HG02678 (cell line): ENCODE results near the gene DDX1.
A peak's percentile ranks its signal among the peaks of the same experiment; 100 is the strongest.

Source experiments
- ATAC-seq: cut with Tn5 transposase; IDR thresholded peaks from one replicate; pipeline ENCODE4 v1.9.1; 2021; ENCODE audit warnings: mild to moderate bottlenecking, moderate library complexity; ENCODE audit not compliant: unreplicated experiment

The DDX1 gene

GRCh38 chr2:15561574-15562344 lies 29.9 kb upstream of the DDX1 start:
- ATAC-seq, result peak; percentile 30

- no peak for ATAC-seq
Observed at GRCh38 chr2:15562354-15563031, 29.2 kb upstream of the DDX1 start.

GRCh38 chr2:15563227-15564100 lies 28.2 kb upstream of the DDX1 start:
- no peak for ATAC-seq

DNA sequence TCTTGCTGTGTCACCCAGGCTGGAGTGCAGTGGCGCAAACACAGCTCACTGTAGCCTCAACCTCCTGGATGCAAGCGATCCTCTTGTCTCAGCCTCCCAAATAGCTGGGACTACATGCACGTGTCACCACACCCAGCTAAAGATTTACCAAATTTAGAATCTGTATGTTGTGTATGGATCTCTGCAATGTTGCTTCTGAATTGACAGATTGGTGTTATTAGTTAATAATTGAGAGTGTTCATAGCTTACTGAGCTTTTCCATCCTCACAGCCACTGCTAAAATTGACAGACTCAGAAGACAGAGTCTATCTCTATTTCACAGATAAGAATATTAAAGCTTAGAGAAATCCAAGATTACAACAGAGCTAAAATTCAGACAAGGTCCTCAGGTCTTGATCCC lies 26.3 kb upstream of the DDX1 start:
- ATAC-seq, result no peak

DNA sequence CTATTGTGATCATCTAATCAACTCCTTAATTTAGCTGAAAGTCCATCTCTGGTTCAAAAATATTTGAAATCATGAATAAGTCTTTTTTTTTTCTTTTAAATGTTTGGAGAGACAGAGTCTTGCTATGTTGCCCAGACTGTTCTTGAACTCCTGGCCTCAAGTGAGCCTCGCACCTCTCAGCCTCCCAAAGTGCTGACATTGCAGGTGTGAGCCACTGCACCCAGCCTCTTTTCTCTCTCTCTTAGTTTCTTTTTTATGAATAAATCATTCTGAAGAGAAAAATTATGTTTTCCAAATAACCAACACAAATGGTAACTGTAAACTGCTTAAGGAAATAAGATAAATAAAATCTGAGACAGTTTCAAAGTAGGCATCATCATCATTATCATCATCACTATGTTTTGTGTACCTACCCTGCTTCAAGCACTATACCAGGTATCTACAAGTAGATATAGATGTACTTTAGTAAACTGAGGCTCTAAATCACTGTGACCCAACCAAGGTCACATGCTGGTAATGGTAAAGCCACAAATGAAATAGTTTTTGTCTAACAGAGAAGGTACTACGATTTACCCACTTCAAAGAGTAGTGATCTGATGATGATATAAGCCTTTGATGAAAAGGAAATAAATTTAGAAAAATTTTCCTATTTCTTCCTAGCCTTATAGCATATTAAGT lies 25.5 kb upstream of the DDX1 start:
- ATAC-seq, result no peak

DNA sequence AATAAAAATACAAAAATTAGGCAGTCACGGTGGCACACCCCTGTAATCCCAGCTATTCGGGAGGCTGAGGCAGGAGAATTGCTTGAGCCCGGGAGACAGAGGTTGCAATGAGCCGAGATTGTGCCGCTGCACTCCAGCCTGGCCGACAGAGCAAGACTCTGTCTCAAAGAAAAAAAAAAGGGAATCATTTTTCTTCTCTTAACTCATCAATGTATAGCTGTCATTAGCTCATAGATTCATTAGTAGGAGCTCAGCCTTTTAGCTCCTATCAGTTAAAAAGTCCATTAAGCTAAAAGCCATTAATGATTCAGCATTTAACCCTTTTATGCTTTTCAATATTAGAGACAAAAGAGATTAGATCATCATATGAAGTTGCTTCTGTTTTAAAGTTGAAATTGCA lies 24.8 kb upstream of the DDX1 start:
- no peak for ATAC-seq

GRCh38 chr2:15568874-15569273 lies 22.8 kb upstream of the DDX1 start:
- ATAC-seq, result no peak

GRCh38 chr2:15570104-15570503 lies 21.6 kb upstream of the DDX1 start:
- ATAC-seq, result no peak

DNA sequence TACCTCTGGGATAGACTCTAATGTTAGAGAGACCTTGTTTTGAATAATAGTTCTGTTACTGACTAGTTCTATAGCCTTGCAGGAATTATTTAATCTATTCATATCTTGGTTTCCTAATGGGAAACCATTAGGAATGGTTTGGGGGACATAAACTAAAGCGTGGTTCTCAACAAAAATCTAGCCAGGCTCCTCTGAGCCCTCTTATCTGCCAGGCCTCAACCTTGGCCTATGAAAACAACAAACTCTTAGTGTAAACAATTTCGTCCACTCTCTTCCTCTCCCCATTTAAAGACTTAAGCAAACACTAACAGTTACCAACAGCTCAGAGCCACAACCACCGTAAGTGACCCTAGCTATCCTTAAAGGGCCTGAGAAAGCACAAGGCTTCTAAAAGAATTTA lies 19.9 kb upstream of the DDX1 start:
- ATAC-seq, result no peak

DNA sequence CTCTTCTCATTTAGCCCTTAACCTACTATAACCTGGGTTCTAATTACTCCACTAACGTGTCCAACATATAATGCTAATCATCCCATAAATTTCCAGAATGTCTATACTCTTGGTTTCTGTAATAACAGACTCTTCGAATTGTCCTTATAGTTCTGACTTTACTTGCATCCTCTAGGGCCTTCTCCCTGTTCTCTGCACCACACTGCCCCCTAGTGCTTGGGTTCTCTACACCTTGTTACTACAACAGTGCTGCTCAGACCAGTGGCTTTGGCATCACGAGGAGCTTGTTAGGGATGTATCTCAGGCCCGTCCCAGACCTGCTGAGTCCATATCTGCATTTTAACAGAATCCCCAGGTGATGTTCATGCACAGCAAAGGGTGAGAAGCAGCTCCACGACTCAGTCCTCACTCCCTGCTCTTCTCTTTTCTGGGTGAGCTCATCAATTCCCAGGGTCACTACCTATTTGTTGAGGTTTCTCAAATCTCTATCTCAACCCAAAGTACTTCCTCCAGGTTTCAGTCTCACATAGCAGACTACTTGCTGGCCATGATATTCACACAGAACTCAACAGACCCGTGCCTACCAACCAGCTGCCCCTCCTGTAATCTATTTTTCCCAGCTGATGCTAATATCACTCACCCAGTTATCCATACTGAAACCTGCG lies 14.5 kb upstream of the DDX1 start:
- ATAC-seq, result peak; percentile 95

GRCh38 chr2:15579641-15580040 lies 12.0 kb upstream of the DDX1 start:
- no peak for ATAC-seq

- ATAC-seq, result no peak
Observed at GRCh38 chr2:15580451-15580850, 11.2 kb upstream of the DDX1 start.

DNA sequence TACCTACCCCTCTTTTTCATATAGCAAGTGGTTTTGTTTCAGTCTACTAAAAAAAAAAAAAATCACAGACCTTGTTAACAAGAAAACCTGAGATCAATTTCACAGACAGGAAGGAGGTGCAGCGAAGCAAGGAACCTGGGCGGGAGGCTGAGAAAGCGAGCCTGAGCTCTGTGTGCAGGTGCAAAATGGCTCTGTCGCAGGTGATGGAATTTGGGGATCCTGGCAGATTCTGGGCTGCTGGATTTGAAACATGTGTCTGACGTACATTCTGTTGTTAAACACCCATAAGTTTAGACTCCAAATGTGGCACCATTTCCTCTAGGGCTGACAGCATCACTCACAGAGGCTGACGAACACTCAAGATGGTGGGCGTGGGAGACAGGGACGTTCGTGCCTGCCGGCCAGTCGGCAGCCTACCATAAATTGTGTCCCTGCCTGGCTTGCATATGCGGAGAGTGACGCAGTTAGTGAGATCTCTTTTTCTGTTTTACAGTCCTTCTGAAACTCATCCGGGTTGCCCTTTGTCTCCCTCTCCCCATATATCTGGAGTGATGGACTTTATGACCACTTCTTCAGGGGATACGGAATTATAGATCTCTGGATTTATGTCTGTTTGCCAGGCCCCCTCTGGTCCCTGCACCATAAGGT lies 8.8 kb upstream of the DDX1 start:
- no peak for ATAC-seq

DNA sequence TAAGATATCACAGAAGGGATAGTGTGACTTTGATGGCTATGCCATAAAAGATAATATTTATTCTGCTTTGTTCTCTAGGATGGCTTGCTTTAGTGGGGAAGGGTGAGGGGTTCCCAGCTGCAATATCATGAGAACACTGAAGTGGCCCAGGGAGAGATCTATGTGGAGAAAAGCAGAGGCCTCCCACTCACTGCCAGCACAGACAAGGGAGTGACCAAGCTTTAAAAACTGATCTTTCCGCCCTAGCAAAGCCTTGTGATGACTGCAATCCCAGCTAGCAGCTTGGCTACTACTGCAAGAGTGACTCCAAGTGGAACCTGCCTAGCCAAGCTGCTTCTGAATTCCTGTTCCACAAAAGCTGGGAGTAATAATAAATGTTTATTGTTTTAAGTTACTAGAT lies 7.8 kb upstream of the DDX1 start:
- ATAC-seq, result no peak

- ATAC-seq, result no peak
Observed at GRCh38 chr2:15584316-15584715, 7.4 kb upstream of the DDX1 start.

DNA sequence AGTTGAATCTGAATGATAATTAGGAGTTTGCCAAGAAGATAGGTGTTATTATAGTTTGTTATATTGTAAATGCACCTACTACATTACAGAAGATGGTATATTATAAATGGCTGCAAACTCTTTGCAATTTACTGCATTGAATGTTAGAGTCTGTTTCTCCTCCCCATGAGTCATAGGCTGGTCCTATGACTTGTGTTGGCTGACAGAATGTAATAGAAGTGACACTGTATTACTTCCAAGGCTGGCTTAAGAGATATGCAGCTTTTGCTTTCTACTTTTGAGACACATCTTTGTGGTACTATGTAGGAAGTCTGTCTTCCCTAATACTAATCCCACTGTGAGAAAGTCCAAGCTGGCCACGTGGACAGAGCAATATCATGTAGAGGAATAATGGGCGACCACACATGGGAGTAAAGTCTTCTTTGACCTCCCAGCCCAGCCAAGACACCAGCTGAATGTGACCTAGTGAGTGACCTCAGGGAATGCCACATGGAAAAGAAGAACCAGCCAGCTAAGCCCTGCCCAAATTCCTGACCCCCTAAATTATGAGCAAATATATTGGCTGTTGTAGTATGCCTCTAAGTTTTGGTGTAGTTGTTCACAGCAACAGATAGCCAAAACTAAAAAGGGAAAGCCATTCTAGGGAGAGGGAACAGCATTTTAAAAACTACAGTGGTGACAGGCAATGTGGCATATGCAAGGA lies 6.8 kb upstream of the DDX1 start:
- ATAC-seq, result no peak

GRCh38 chr2:15588329-15588919 lies 3.2 kb upstream of the DDX1 start:
- no peak for ATAC-seq

GRCh38 chr2:15591373-15591691 lies 336 bp upstream of the DDX1 start:
- ATAC-seq, result no peak

- ATAC-seq, result no peak
Observed at GRCh38 chr2:15593327-15593705, 1.6 kb downstream of the DDX1 start.
